Spinal cord (tissue), 10 donors: ENCODE data around the gene DAZAP1. TPM values are rescaled to one million over a fixed set of nuclear protein-coding genes. Genes with fewer than 3 reads are reported as not detected.

Source experiments
- DNase-seq, 6 donors: peaks; one replicate each; pipeline versions ENCODE4 v3.0.0 to v3.0.0-alpha.2; 2013 to 2015; ENCODE audit warnings: low spot score in 6 of 6, low read depth in 4 of 6
- H3K27ac ChIP-seq: one replicate; pipeline ENCODE4 v1.5.1; 2013; ENCODE audit warnings: low read depth, low read length, control low read depth
- H3K27me3 ChIP-seq: one replicate; pipeline ENCODE4 v1.6.1; 2013; ENCODE audit warnings: low read length; ENCODE audit not compliant: control insufficient read depth, insufficient read depth
- H3K36me3 ChIP-seq: one replicate; pipeline ENCODE4 v1.6.1; 2013; ENCODE audit warnings: low read length; ENCODE audit not compliant: control insufficient read depth, insufficient read depth
- H3K4me1 ChIP-seq: one replicate; pipeline ENCODE4 v1.6.1; 2013; ENCODE audit warnings: low read length; ENCODE audit not compliant: control insufficient read depth, insufficient read depth
- H3K4me3 ChIP-seq: one replicate; pipeline ENCODE4 v1.5.1; 2013; ENCODE audit warnings: low read depth, low read length, control low read depth
- H3K9me3 ChIP-seq: one replicate; pipeline ENCODE4 v1.6.1; 2013; ENCODE audit warnings: low read length; ENCODE audit not compliant: control insufficient read depth, insufficient read depth
- WGBS: methylation state at CpG from one replicate; pipeline ENCODE4 v1.1.5; 2013; ENCODE audit warnings: missing lambda C conversion rate; ENCODE audit not compliant: insufficient coverage; 5-methylcytosine and 5-hydroxymethylcytosine counted together
- polyA plus RNA-seq, 2 donors: library from polyadenylated mRNA; unstranded; fragments of 120-200 nt; gene quantifications; one replicate each; pipeline ENCODE4 v1.2.1, GENCODE V29; 2013; ENCODE audit not compliant: insufficient read length in 2 of 2
- total RNA-seq, 2 donors: library from RNA; depleted of rRNA in 1 of 2; stranded (reverse); fragments of 120-200 nt in 1 of 2; fragments of >200 nt in 1 of 2; gene quantifications; one replicate each; pipeline versions ENCODE4 v1.2.3 to v1.2.4, GENCODE V29; 2013 to 2014
- donor health status: healthy.

DAZAP1 gene
- total and polyA plus RNA-seq, 4 donors = 22.1 to 84.4 (median 56.1) TPM

- DNase-seq = no peak
- H3K9me3 ChIP-seq = no peaks in the 10 kb centered on the region
- H3K27me3 ChIP-seq = no peaks in the 10 kb centered on the region
- peaks cover 90% of the 10 kb centered on the region for H3K36me3 ChIP-seq
- WGBS = 78% methylated on average over 33 of the region's 37 CpGs
- no peak overlapping the region for H3K4me3 ChIP-seq
- peaks cover 33% of the 10 kb centered on the region for H3K4me1 ChIP-seq
- H3K27ac ChIP-seq = no peak overlapping the region
Observed at GRCh38 chr19:1365319-1366269, 41.8 kb upstream of the DAZAP1 start.

GRCh38 chr19:1366296-1366695, 41.1 kb upstream of the DAZAP1 start:
- 91% methylated on average over 9 of the region's 10 CpGs for WGBS
- H3K36me3 ChIP-seq = peaks cover 90% of the 10 kb centered on the region
- H3K27ac ChIP-seq = no peak overlapping the region
- H3K4me1 ChIP-seq = peaks cover 26% of the 10 kb centered on the region
- H3K27me3 ChIP-seq = no peaks in the 10 kb centered on the region
- H3K9me3 ChIP-seq = no peaks in the 10 kb centered on the region
- DNase-seq = no peak
- H3K4me3 ChIP-seq = no peak overlapping the region

- no peak for DNase-seq
- H3K27ac ChIP-seq = no peak overlapping the region
- H3K27me3 ChIP-seq = no peaks in the 10 kb centered on the region
- WGBS = 85% methylated on average over 31 of the region's 35 CpGs
- no peak overlapping the region for H3K4me3 ChIP-seq
- peaks cover 17% of the 10 kb centered on the region for H3K4me1 ChIP-seq
- H3K9me3 ChIP-seq = no peaks in the 10 kb centered on the region
- peaks cover 92% of the 10 kb centered on the region for H3K36me3 ChIP-seq
Observed at GRCh38 chr19:1366899-1367870, 40.2 kb upstream of the DAZAP1 start.

GRCh38 chr19:1369214-1369805, 38.1 kb upstream of the DAZAP1 start:
- H3K9me3 ChIP-seq = no peaks in the 10 kb centered on the region
- no peak overlapping the region for H3K27ac ChIP-seq
- 97% methylated on average over 15 of the region's 18 CpGs for WGBS
- H3K27me3 ChIP-seq = no peaks in the 10 kb centered on the region
- no peak for DNase-seq
- H3K36me3 ChIP-seq = peaks cover 95% of the 10 kb centered on the region
- H3K4me1 ChIP-seq = peaks cover 19% of the 10 kb centered on the region
- no peak overlapping the region for H3K4me3 ChIP-seq

GRCh38 chr19:1370579-1371361, 36.6 kb upstream of the DAZAP1 start:
- peaks cover 19% of the 10 kb centered on the region for H3K4me1 ChIP-seq
- WGBS = 91% methylated on average over 50 of the region's 52 CpGs
- H3K9me3 ChIP-seq = no peaks in the 10 kb centered on the region
- H3K27ac ChIP-seq = no peak overlapping the region
- DNase-seq = no peak
- H3K36me3 ChIP-seq = peaks cover 94% of the 10 kb centered on the region
- no peak overlapping the region for H3K4me3 ChIP-seq
- H3K27me3 ChIP-seq = no peaks in the 10 kb centered on the region

- no peak for DNase-seq
- peak overlapping the region; percentile 57 for H3K27ac ChIP-seq
- no peak overlapping the region for H3K4me3 ChIP-seq
- H3K27me3 ChIP-seq = no peaks in the 10 kb centered on the region
- H3K4me1 ChIP-seq = peaks cover 19% of the 10 kb centered on the region
- WGBS = 77% methylated on average over 12 of the region's 20 CpGs
- H3K36me3 ChIP-seq = peaks cover 94% of the 10 kb centered on the region
- no peaks in the 10 kb centered on the region for H3K9me3 ChIP-seq
Observed at GRCh38 chr19:1373042-1373533, 34.3 kb upstream of the DAZAP1 start.

- H3K27ac ChIP-seq = peak overlapping the region; percentile 33
- no peaks in the 10 kb centered on the region for H3K9me3 ChIP-seq
- H3K4me1 ChIP-seq = peaks cover 19% of the 10 kb centered on the region
- H3K36me3 ChIP-seq = peaks cover 94% of the 10 kb centered on the region
- 66% methylated on average over 18 of the region's 22 CpGs for WGBS
- DNase-seq = peak in 1 of 6 donors; percentile 61
- H3K27me3 ChIP-seq = no peaks in the 10 kb centered on the region
- no peak overlapping the region for H3K4me3 ChIP-seq
Observed at GRCh38 chr19:1373534-1374249, 33.7 kb upstream of the DAZAP1 start.

- H3K27ac ChIP-seq = no peak overlapping the region
- no peak for DNase-seq
- H3K4me1 ChIP-seq = peaks cover 17% of the 10 kb centered on the region
- 90% methylated on average over 12 of the region's 12 CpGs for WGBS
- H3K4me3 ChIP-seq = no peak overlapping the region
- H3K36me3 ChIP-seq = peaks cover 94% of the 10 kb centered on the region
- H3K27me3 ChIP-seq = no peaks in the 10 kb centered on the region
- no peaks in the 10 kb centered on the region for H3K9me3 ChIP-seq
Observed at GRCh38 chr19:1374250-1374577, 33.2 kb upstream of the DAZAP1 start.
